HUES48 (cell line): ENCODE measurements around the gene VPS25.
A peak's percentile ranks its signal among the peaks of the same experiment; 100 is the strongest.

Experiments
- H3K27ac ChIP-seq: one replicate; pipeline ENCODE4 v1.7.0; 2013; ENCODE audit warnings: low read depth, low read length, inconsistent platforms
- H3K27me3 ChIP-seq: 2 replicates; pipeline ENCODE4 v1.6.1; 2013; ENCODE audit warnings: mild to moderate bottlenecking, low read length; ENCODE audit not compliant: control insufficient read depth, insufficient read depth
- H3K36me3 ChIP-seq: 2 replicates; pipeline ENCODE4 v1.6.1; 2013; ENCODE audit warnings: low read length; ENCODE audit not compliant: control insufficient read depth, insufficient read depth
- H3K4me1 ChIP-seq: 2 replicates; pipeline ENCODE4 v1.6.1; 2013; ENCODE audit warnings: mild to moderate bottlenecking, low read length; ENCODE audit not compliant: control insufficient read depth, insufficient read depth
- H3K4me3 ChIP-seq: 2 replicates; pipeline ENCODE4 v1.5.1; 2013; ENCODE audit warnings: mild to moderate bottlenecking, low read depth, low read length
- H3K9ac ChIP-seq: 2 replicates; pipeline ENCODE4 v1.6.1; 2013; ENCODE audit warnings: mild to moderate bottlenecking, low read depth, low read length, moderate library complexity
- H3K9me3 ChIP-seq: 2 replicates; pipeline ENCODE4 v1.6.1; 2013; ENCODE audit warnings: low read length; ENCODE audit not compliant: control insufficient read depth, insufficient read depth

VPS25 gene

GRCh38 chr17:42796066-42796758 is 23.0 kb downstream of the VPS25 start:
- Histone ChIP-seq H3K36me3 (peaks cover 18% of the 10 kb centered on the region), H3K9me3 (0 out of 2 replicates have a peak, but pooled peaks cover 3% of the 10 kb centered on the region), H3K4me1 (peaks cover 4% of the 10 kb centered on the region; the same call in 1 of the 2 replicates), H3K9ac (no peak overlapping the region), H3K27ac (no peak overlapping the region), H3K27me3 (peaks cover 7% of the 10 kb centered on the region; the same call in 1 of the 2 replicates), H3K4me3 (no peak overlapping the region)

GRCh38 chr17:42797067-42798007 is 24.1 kb downstream of the VPS25 start:
- peaks cover 7% of the 10 kb centered on the region; the same call in 1 of the 2 replicates for H3K27me3 ChIP-seq
- peak overlapping the region; percentile 92 for H3K4me3 ChIP-seq
- H3K36me3 ChIP-seq = peaks cover 18% of the 10 kb centered on the region
- H3K4me1 ChIP-seq = peaks cover 4% of the 10 kb centered on the region; the same call in 1 of the 2 replicates
- H3K9me3 ChIP-seq = 0 out of 2 replicates have a peak, but pooled peaks cover 3% of the 10 kb centered on the region
- peak overlapping the region; percentile 75 for H3K9ac ChIP-seq
- H3K27ac ChIP-seq = no peak overlapping the region

GRCh38 chr17:42798011-42798382 is 24.7 kb downstream of the VPS25 start:
- Histone ChIP-seq H3K36me3 (peaks cover 18% of the 10 kb centered on the region), H3K4me1 (peaks cover 4% of the 10 kb centered on the region; the same call in 1 of the 2 replicates), H3K4me3 (peak overlapping the region; percentile 92), H3K9me3 (0 out of 2 replicates have a peak, but pooled peaks cover 3% of the 10 kb centered on the region), H3K9ac (peak overlapping the region; percentile 75), H3K27me3 (peaks cover 7% of the 10 kb centered on the region; the same call in 1 of the 2 replicates), H3K27ac (no peak overlapping the region)

GRCh38 chr17:42798383-42799380 is 25.4 kb downstream of the VPS25 start, which contains the start of the genes CNTD1 and COA3:
TSS of gene CNTD1 (plus strand) at chr17:42798861. CDS start at chr17:42799068, 207 bp downstream.
TSS of gene COA3 (minus strand) at chr17:42798704. CDS start at chr17:42798681, 23 bp downstream.
- Histone ChIP-seq H3K4me1 (peaks cover 4% of the 10 kb centered on the region; the same call in 1 of the 2 replicates), H3K27me3 (peaks cover 7% of the 10 kb centered on the region; the same call in 1 of the 2 replicates), H3K9me3 (0 out of 2 replicates have a peak, but pooled peaks cover 3% of the 10 kb centered on the region), H3K27ac (peak within 1 kb of the TSS; percentile 48), H3K36me3 (peaks cover 18% of the 10 kb centered on the region), H3K4me3 (peak within 1 kb of the TSS; percentile 92), H3K9ac (peak within 1 kb of the TSS; percentile 75)

- H3K27me3 ChIP-seq = peaks cover 7% of the 10 kb centered on the region; the same call in 1 of the 2 replicates
- H3K36me3 ChIP-seq = no peaks in the 10 kb centered on the region
- H3K4me1 ChIP-seq = no peaks in the 10 kb centered on the region
- 0 out of 2 replicates have a peak, but pooled peaks cover 3% of the 10 kb centered on the region for H3K9me3 ChIP-seq
- H3K27ac ChIP-seq = peak overlapping the region; percentile 45
- no peak overlapping the region for H3K4me3 ChIP-seq
- no peak overlapping the region for H3K9ac ChIP-seq
These were observed 30.0 kb downstream of the VPS25 start for GRCh38 chr17:42803074-42803883.

- H3K27ac ChIP-seq = no peak overlapping the region
- no peaks in the 10 kb centered on the region for H3K27me3 ChIP-seq
- H3K4me1 ChIP-seq = no peaks in the 10 kb centered on the region
- no peaks in the 10 kb centered on the region for H3K9me3 ChIP-seq
- H3K36me3 ChIP-seq = peaks cover 9% of the 10 kb centered on the region
- no peak overlapping the region for H3K9ac ChIP-seq
- H3K4me3 ChIP-seq = no peak overlapping the region
These were observed 31.7 kb downstream of the VPS25 start for GRCh38 chr17:42804918-42805367.

GRCh38 chr17:42806249-42806648 is 33.0 kb downstream of the VPS25 start:
- peaks cover 22% of the 10 kb centered on the region for H3K36me3 ChIP-seq
- no peak overlapping the region for H3K4me3 ChIP-seq
- no peaks in the 10 kb centered on the region for H3K4me1 ChIP-seq
- H3K9me3 ChIP-seq = no peaks in the 10 kb centered on the region
- H3K9ac ChIP-seq = no peak overlapping the region
- no peak overlapping the region for H3K27ac ChIP-seq
- no peaks in the 10 kb centered on the region for H3K27me3 ChIP-seq

GRCh38 chr17:42809250-42809649 is 36.0 kb downstream of the VPS25 start:
- H3K4me3 ChIP-seq = no peak overlapping the region
- H3K9me3 ChIP-seq = no peaks in the 10 kb centered on the region
- H3K27me3 ChIP-seq = no peaks in the 10 kb centered on the region
- no peak overlapping the region for H3K27ac ChIP-seq
- peaks cover 37% of the 10 kb centered on the region for H3K36me3 ChIP-seq
- no peak overlapping the region for H3K9ac ChIP-seq
- H3K4me1 ChIP-seq = no peaks in the 10 kb centered on the region

GRCh38 chr17:42814633-42815399 is 41.6 kb downstream of the VPS25 start:
- no peaks in the 10 kb centered on the region for H3K27me3 ChIP-seq
- H3K4me1 ChIP-seq = no peaks in the 10 kb centered on the region
- peaks cover 83% of the 10 kb centered on the region for H3K36me3 ChIP-seq
- no peak overlapping the region for H3K4me3 ChIP-seq
- H3K9me3 ChIP-seq = no peaks in the 10 kb centered on the region
- H3K9ac ChIP-seq = no peak overlapping the region
- H3K27ac ChIP-seq = no peak overlapping the region
